H7 (cell line): Measurements from ENCODE around the gene DDI1. TPM values are rescaled to one million over a fixed set of nuclear protein-coding genes. Genes with fewer than 3 reads are reported as not detected.

Experiments
- DNase-seq: peaks from one replicate; pipeline ENCODE4 v3.0.0; 2012
- H3K27me3 ChIP-seq: 2 replicates; pipeline ENCODE4 v1.6.0; 2011; ENCODE audit warnings: mild to moderate bottlenecking, low read length; ENCODE audit not compliant: control insufficient read depth, insufficient read depth
- H3K36me3 ChIP-seq: replicated peaks from 2 replicates; pipeline ENCODE4 v1.5.1; 2011; ENCODE audit warnings: low read length; ENCODE audit not compliant: control insufficient read depth, insufficient read depth
- H3K4me3 ChIP-seq: 2 replicates; pipeline ENCODE4 v1.5.1; 2011; ENCODE audit warnings: low read depth, mild to moderate bottlenecking, control low read depth, low read length, moderate library complexity; ENCODE audit not compliant: insufficient read depth
- total RNA-seq: library from RNA; depleted of rRNA; stranded (reverse); fragments of >200 nt; shearing (Covaris generic); gene quantifications from 2 replicates; pipeline ENCODE4 v1.2.3, GENCODE V29; 2014; rRNA removed

The DDI1 gene
- total RNA-seq, 1 experiment from 2014 or later: not detected

DNA sequence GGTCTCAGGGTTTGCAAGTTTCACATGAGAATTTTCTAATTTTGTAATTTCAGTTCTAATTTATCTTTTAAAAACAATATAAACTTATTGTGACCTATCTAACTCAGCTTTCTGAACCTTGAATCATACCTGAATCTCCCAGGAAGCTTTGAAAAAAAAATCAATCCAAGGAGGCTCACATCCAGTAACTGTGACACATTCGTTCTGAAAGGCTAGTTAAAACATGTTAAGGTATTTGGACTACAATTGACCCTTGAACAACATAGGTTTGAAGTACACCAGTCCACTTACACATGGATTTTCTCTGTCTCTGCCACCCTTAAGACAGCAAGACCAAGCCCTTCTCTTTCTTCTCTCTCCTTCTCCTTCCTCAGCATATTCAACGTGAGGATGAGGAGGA is 40.0 kb downstream of the DDI1 start:
- Histone ChIP-seq H3K36me3 (no peaks in the 10 kb centered on the region), H3K4me3 (no peak overlapping the region), H3K27me3 (no peaks in the 10 kb centered on the region)
- no peak for DNase-seq

DNA sequence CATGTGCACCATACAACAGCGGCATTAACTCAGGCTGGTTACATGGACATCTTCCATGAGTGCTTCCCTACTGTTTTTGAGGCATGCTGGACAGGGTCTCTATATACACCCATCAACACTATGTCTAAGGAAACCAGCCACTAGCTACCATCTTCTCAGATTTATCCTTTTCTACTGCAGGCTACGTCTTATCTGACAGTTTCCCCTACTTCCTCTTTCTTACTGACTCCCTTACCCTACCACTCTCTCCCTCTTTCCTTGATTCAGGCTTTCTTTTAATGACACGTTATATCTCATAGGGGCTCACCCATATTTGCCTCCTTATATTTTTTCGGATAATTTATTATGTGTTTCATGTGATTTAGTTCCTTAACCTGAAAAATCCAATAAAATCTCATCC is 41.8 kb downstream of the DDI1 start:
- DNase-seq: no peak
- no peaks in the 10 kb centered on the region for H3K27me3 ChIP-seq
- H3K4me3 ChIP-seq: no peak overlapping the region
- H3K36me3 ChIP-seq: no peaks in the 10 kb centered on the region

GRCh38 chr11:104078995-104079394 is 42.6 kb downstream of the DDI1 start:
- no peaks in the 10 kb centered on the region for H3K36me3 ChIP-seq
- no peak overlapping the region for H3K4me3 ChIP-seq
- DNase-seq: no peak
- no peaks in the 10 kb centered on the region for H3K27me3 ChIP-seq

- Histone ChIP-seq H3K4me3 (no peak overlapping the region), H3K36me3 (no peaks in the 10 kb centered on the region), H3K27me3 (no peaks in the 10 kb centered on the region)
- no peak for DNase-seq
Observed at GRCh38 chr11:104086621-104087020, 50.2 kb downstream of the DDI1 start.

Other genes with a start within 250 kb of the DDI1 start
- gene PDGFD, start 127.5 kb downstream of the DDI1 start, total RNA-seq: 2.4 and 4.0 TPM in 2 replicates